K562 (cell line): Measurements from ENCODE around the gene PTPRM.

Experiments used
- CBFB ChIP-seq: sonication (generic); formaldehyde crosslinking; IDR thresholded peaks from 2 replicates; pipeline ENCODE4 v1.4.0; 2020; ENCODE audit warnings: mild to moderate bottlenecking, missing genetic modification reagents
- HDAC2 ChIP-seq: fragments of 450-650 bp; IDR thresholded peaks from 2 replicates; pipeline ENCODE4 v1.6.1; 2016; ENCODE audit warnings: mild to moderate bottlenecking
- KAT7 ChIP-seq: sonication (generic); formaldehyde crosslinking; IDR thresholded peaks from 2 replicates; pipeline ENCODE4 v1.8.0; 2022; ENCODE audit warnings: missing genetic modification reagents, mild to moderate bottlenecking, borderline replicate concordance
- NFIC ChIP-seq: fragments of 450-650 bp; IDR thresholded peaks from 2 replicates; pipeline ENCODE4 v1.6.1; 2017; ENCODE audit warnings: mild to moderate bottlenecking, inconsistent platforms
- TCFL5 ChIP-seq: fragments of 250-450 bp; sonication (Bioruptor Pico); conservative IDR thresholded peaks from 2 replicates; pipeline ENCODE4 v1.6.1; 2021; ENCODE audit warnings: mild to moderate bottlenecking, moderate library complexity, matching md5 sums
- TF ChIP-seq, protein P1 (sequence below), 2 experiments: fragments of 450-650 bp; conservative IDR thresholded peaks; 2 replicates each; pipeline ENCODE4 v1.6.1; 2017; ENCODE audit warnings: mild to moderate bottlenecking in 2 of 2, moderate library complexity in 2 of 2

DNA sequence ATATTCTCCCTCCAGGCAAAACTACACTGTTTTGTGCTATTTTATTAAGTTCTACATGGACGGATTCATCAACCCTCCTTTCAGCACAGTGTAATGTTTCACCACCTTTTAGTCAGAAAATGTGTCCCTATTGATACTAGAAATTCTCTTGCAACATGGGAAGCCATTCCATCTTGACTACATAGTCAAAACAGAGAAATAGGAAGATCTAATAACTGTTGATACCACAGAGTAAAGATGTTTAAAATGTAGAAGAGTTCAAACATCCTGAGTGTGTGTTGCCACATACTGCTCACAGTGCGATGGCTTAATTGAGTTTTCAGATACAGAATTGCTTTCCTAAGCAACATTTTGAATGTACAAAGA, 549.9 kb downstream of the PTPRM start:
- TF ChIP-seq HDAC2 = no peak
- TF ChIP-seq CBFB = no peak
- TF ChIP-seq TCFL5 = no peak
- TF ChIP-seq NFIC = no peak
- TF ChIP-seq KAT7 (CRISPR knock-in tag) = no peak
- TF ChIP-seq, protein P1, sequence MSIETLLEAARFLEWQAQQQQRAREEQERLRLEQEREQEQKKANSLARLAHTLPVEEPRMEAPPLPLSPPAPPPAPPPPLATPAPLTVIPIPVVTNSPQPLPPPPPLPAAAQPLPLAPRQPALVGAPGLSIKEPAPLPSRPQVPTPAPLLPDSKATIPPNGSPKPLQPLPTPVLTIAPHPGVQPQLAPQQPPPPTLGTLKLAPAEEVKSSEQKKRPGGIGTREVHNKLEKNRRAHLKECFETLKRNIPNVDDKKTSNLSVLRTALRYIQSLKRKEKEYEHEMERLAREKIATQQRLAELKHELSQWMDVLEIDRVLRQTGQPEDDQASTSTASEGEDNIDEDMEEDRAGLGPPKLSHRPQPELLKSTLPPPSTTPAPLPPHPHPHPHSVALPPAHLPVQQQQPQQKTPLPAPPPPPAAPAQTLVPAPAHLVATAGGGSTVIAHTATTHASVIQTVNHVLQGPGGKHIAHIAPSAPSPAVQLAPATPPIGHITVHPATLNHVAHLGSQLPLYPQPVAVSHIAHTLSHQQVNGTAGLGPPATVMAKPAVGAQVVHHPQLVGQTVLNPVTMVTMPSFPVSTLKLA (conservative IDR thresholded peaks at IDR 0.05) = no peak
